Adipocyte (in vitro differentiated cells): Measurements from ENCODE around the gene GET3.

ENCODE experiments used
- DNase-seq: peaks from one replicate; pipeline ENCODE4 v3.0.0-alpha.2; 2015; ENCODE audit warnings: low read depth
- H3K27me3 ChIP-seq: replicated peaks from 2 replicates; pipeline ENCODE4 v1.7.0; 2013; ENCODE audit warnings: mild to moderate bottlenecking, low read length, moderate library complexity; ENCODE audit not compliant: control insufficient read depth, insufficient read depth
- H3K36me3 ChIP-seq: 2 replicates; pipeline ENCODE4 v1.7.0; 2013; ENCODE audit warnings: low read length, mild to moderate bottlenecking, moderate library complexity; ENCODE audit not compliant: control insufficient read depth, insufficient read depth, severe bottlenecking
- H3K4me1 ChIP-seq: 2 replicates; pipeline ENCODE4 v1.7.0; 2013; ENCODE audit warnings: mild to moderate bottlenecking, low read length, moderate library complexity; ENCODE audit not compliant: control insufficient read depth, insufficient read depth
- H3K4me3 ChIP-seq: 2 replicates; pipeline ENCODE4 v1.7.0; 2013; ENCODE audit warnings: mild to moderate bottlenecking, low read length, moderate library complexity
- H3K9ac ChIP-seq: 2 replicates; pipeline ENCODE4 v1.7.0; 2013; ENCODE audit warnings: mild to moderate bottlenecking, low read length, moderate library complexity
- H3K9me3 ChIP-seq: 2 replicates; pipeline ENCODE4 v1.7.0; 2013; ENCODE audit warnings: mild to moderate bottlenecking, low read length, moderate library complexity; ENCODE audit not compliant: control insufficient read depth

Gene GET3

DNA sequence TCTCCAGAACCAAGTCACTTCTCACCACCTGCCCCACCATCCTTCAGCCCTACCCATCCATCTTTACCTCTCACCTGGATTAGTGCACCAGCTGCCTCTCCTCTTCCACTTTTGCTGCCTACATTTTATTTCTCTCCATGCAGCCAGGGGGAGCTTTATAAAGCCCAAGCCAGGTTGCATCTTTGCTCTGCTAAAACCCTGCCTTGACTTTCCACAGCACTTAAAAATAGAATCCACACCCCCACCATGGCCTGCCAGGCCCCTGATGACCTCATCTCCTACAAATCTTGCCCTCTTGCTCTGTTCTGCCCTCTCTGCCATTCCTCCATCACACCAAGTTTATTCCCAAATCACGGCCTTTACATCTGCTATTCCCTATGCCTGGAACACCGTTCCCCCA, 36.3 kb downstream of the GET3 start:
- peak; percentile 41 for DNase-seq
- Histone ChIP-seq H3K4me1 (peaks cover 46% of the 10 kb centered on the region), H3K27me3 (no peaks in the 10 kb centered on the region), H3K9ac (peak overlapping the region; percentile 92), H3K4me3 (no peak overlapping the region), H3K36me3 (peaks cover 8% of the 10 kb centered on the region), H3K9me3 (no peaks in the 10 kb centered on the region)

DNA sequence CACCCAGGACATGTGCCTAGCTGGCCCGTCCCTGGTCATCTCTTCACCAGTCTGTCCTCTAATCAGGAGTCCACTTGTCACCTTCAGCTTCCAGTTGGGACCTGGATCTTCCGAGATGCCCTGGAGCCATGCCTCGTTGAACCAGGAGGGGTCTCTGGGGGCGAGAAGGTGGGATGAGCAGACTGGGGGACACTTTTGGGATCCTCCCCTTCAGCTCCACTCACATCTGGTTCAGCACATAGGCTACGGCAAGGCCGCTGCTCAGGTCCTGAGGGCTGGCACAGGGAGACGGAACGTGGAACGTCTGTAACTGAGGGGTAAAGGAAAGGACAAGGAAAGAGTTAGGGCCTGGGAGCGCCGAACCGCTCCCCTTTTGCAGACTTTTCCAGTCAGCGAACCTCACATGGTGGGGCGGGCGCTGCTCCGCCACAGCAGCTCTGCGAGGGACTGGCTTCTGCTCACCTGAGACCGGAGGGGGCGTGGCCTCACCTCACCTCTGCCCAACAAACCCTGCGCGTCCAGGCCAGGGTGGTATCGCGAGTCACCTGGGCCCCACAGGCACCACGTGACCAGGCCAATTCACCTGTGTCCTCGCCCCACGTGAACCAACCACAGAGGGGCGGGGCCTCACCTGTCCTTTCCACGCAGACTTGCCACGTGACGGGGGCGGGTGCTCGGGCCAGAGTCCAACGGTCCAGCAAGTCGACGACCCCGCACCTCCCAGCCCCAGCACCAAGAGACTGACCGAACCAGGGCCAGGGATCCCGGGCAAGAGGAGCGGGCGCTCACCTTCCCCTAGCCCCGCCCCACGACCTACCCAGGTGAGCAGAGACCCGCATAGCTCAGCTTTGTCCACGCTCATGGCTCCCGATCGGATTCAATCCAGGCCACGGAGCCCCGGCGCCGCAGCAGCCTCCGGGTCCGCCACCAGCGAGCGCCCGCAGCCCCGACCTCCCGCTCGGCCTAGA, 37.6 kb downstream of the GET3 start, which contains the start of gene HOOK2:
Gene HOOK2, minus strand, starts transcription at position 965 of the 968 bp plus-strand sequence. Its CDS starts 103 bp downstream, at position 862.
- no peaks in the 10 kb centered on the region for H3K27me3 ChIP-seq
- peaks cover 8% of the 10 kb centered on the region for H3K36me3 ChIP-seq
- H3K9me3 ChIP-seq, result no peaks in the 10 kb centered on the region
- DNase-seq, result no peak
- peak within 1 kb of the TSS; percentile 90 for H3K4me3 ChIP-seq
- peak within 1 kb of the TSS; percentile 92 for H3K9ac ChIP-seq
- peaks cover 59% of the 10 kb centered on the region for H3K4me1 ChIP-seq

DNA sequence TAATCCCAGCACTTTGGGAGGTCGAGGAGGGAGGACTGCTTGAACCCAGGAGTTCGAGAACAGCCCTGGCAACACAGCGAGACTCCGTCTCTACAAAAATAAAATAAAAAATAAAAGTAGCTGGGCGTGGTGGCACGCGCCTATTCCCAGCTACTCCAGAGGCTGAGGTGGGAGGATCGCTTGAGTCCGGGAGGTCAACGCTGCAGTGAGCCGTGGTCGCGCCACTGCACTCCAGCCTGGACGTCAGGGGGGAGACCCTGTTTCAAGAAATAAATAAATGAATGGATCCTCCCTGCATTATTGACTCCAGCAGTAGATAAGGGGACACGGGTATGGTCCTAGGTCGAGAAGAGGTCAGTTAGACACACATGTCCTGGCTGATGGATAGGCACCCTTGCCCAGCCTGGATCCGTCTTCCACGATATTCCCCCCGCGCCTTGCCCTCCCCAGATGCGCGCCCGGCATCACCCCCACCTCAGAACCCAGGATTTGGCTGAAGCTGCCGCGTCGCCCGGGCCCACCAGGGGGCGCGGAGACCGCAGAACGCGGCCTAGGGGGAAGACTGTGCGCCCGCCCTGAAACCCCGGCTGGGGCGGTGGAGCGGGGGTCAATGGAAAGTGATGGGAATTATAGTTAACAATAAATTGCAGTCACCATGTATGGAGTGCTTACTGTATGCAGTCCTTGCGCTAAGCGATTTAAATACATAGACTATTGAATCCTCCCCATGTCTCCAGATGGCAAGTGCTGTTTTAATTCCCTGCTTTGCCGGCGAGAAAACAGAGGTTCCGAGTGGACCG, 40.1 kb downstream of the GET3 start:
- DNase-seq, result peak; percentile 95
- H3K9me3 ChIP-seq, result no peaks in the 10 kb centered on the region
- peaks cover 60% of the 10 kb centered on the region for H3K4me1 ChIP-seq
- peak overlapping the region; percentile 83 for H3K4me3 ChIP-seq
- H3K9ac ChIP-seq, result peak overlapping the region; percentile 92
- no peaks in the 10 kb centered on the region for H3K36me3 ChIP-seq
- H3K27me3 ChIP-seq, result no peaks in the 10 kb centered on the region

DNA sequence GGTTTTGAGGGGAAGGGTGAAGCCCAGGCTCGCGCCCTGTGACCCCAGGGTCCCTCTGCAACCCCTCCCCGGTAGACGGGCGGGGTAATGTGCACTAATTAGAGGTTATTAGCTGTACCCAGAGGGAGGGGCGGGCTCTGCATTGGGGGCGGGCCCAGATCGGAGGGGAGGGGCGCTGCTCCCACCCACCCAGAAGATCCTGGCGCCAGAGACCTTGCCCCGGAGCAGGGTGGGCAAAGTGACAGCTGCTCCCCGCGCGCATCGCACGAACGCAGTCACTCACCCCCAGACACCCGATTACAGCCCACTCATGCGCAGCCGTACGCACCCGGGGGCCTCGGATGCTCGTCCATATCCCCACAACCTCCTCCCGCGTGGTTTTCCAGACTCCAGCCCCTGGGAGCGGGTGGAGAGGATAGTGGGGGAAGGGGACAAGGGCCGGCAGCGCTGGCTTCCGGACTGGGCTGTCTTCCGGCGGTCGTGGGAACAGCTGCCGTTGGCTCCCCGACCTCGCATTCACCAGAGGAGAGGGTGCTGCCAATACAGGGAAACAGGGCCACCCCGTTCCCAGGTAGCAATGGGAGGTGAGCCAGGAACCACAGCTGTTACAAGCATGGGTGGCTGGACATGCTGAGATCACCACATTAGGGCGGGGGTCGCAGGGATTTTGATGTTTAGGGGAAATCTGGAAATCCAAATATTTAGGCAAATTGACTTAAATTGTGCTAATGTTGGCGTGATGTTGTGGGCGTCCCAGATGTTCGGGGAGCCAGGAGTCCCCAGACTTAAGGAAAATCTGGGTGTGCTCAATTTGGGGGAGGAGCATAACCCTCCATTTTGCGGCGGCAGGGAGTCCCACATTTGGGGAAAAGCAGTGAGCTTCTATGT, 41.0 kb downstream of the GET3 start:
- Histone ChIP-seq H3K9me3 (no peaks in the 10 kb centered on the region), H3K36me3 (no peaks in the 10 kb centered on the region), H3K27me3 (no peaks in the 10 kb centered on the region), H3K4me1 (peaks cover 57% of the 10 kb centered on the region), H3K9ac (peak overlapping the region; percentile 92), H3K4me3 (peak overlapping the region; percentile 83)
- peak; percentile 85 for DNase-seq

DNA sequence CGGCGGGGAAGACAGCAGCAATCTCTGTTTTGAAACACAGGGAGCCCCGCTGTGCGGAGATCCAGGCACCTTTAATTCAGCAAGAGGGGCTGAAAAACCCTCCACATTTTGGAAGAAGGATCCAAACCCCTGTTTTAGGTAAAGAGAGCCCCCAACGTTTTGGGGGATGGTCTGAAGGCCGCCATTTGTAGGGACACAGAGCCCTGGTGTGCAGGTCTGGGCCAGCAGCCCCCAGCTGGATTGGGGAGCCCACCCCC, 41.5 kb downstream of the GET3 start:
- Histone ChIP-seq H3K4me3 (peak overlapping the region; percentile 83), H3K9ac (peak overlapping the region; percentile 92), H3K4me1 (peaks cover 56% of the 10 kb centered on the region), H3K9me3 (no peaks in the 10 kb centered on the region), H3K36me3 (no peaks in the 10 kb centered on the region), H3K27me3 (no peaks in the 10 kb centered on the region)
- DNase-seq, result no peak

DNA sequence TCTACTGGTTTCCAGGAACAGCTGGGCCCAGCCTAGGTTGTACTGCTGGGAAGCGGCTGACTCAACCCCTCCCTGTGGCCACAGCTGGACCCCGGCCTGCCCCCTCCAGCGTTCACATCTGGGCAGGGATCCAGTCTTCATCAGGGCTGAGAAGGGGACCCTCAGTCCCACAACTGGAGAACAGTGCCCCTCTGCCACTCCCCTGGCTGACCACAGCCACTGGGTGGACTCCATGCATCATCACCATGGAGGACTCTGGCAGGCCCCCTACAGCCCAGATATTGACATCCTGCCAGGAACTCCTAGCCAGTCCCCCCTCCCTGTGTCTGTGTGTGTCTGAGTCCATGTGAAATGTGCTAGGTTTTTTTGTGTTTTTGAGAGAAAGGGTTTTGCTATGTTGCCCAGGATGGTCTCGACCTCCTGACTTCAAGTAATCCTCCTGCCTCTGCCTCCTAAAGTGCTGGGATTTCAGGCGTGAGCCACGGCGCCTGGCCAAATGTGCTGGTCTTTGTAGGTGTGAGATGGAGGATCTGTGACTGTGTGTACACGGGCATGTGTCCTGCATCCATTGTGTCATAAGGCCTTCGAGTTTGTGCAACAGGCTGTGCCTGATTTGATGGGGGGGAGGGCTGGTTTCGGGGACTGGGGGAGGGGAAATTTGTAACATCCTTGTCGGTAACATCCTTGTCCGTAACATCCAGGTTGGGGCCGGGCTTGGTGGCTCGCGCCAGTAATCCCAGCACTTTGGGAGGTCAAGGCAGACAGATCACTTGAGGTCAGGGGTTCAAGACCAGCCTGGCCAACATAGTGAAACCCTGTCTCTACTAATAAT, 42.1 kb downstream of the GET3 start:
- Histone ChIP-seq H3K9me3 (no peaks in the 10 kb centered on the region), H3K9ac (peak overlapping the region; percentile 92), H3K4me3 (peak overlapping the region; percentile 83), H3K27me3 (no peaks in the 10 kb centered on the region), H3K4me1 (peaks cover 50% of the 10 kb centered on the region), H3K36me3 (no peaks in the 10 kb centered on the region)
- peak; percentile 87 for DNase-seq

DNA sequence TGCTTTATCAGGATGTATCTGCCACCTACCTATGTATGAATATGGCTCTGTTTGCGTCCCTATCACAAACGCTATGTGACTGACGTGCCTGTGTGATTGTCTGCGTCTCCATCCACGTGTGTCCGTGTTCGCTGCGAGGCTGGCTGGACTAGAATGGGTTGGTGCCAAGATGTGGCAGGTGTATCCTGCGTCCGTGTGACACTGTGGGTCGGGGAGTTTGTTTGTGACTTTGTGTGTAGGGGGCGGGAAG, 44.8 kb downstream of the GET3 start:
- no peak for DNase-seq
- Histone ChIP-seq H3K27me3 (no peaks in the 10 kb centered on the region), H3K9ac (peak overlapping the region; percentile 87), H3K9me3 (no peaks in the 10 kb centered on the region), H3K36me3 (no peaks in the 10 kb centered on the region), H3K4me1 (peaks cover 58% of the 10 kb centered on the region), H3K4me3 (peak overlapping the region; percentile 80)

DNA sequence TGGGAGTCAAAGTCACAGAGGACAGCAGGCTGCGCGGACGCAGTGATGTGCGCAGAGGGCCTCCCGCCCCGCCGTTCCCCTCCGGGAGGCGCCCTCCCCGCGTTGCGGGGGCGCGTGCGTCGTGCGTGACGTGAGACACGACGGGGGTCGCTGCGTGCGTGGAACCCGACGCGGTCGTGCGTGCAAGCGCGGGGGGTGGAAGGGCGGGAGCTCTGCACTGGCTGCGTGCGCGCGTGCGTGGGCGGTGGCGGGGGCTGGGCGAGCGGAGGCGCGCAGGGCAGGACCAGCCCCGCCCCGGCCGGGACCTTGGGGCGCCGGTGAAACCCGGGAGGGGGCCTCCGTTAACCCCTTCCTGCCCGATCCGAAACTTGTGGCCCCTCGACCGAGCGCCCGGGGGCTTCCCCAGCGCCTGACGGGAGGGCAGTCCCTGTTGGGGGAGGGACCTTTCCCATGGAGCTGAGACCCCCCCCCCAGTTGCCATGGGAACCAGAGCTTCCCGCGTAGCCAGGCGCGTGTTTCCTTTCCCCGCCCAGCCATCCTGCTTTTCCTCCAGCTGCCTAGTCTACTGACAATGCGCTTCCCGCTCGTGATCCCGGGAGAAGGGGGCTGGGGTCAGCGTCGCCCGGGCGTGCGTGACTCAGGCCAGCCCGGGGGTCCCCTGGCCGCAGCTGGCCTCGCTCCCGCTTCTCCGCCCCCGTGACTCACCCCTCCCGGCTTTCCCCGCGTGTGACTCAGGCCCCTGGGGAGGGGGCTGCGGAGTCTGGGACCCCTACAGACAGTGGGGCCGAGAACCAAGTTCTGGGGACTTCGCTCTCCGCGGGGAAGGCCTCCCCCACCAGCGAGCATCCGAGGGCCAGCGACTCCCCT, 45.4 kb downstream of the GET3 start:
- Histone ChIP-seq H3K9ac (peak overlapping the region; percentile 87), H3K9me3 (no peaks in the 10 kb centered on the region), H3K36me3 (no peaks in the 10 kb centered on the region), H3K27me3 (no peaks in the 10 kb centered on the region), H3K4me3 (peak overlapping the region; percentile 80), H3K4me1 (peaks cover 59% of the 10 kb centered on the region)
- peak; percentile 89 for DNase-seq

DNA sequence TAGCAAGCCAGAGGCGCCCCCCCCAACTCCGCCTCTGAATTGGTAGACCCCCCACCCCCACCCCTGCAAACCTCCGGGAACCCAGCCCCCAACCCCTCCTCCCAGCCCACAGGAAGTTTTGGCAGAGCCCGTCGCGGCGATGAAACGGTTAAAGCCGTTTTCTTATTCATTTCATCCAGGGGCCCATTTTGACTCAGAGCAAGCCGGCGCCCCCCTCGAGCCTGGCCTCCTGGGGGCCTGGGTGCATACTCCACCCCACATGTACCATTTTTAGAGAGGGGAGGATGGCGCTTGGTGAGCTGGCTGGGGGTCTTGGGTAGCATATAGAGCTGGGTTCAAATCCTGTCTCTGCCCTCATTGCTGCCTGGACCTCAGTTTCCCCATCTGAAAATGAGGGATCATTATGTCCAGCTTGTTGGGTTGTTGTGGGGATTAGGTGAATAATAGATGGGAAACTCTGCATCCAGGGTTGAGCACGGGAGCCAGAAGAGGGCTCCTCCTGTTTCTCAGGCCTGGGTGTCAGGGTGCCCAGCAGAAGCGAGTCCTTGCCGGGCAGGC, 46.1 kb downstream of the GET3 start:
- H3K9ac ChIP-seq, result peak overlapping the region; percentile 87
- no peaks in the 10 kb centered on the region for H3K36me3 ChIP-seq
- peaks cover 60% of the 10 kb centered on the region for H3K4me1 ChIP-seq
- no peak overlapping the region for H3K4me3 ChIP-seq
- H3K9me3 ChIP-seq, result no peaks in the 10 kb centered on the region
- no peak for DNase-seq
- H3K27me3 ChIP-seq, result no peaks in the 10 kb centered on the region
